ENCODE results near the gene RHOXF1. TPM values are rescaled to one million over a fixed set of nuclear protein-coding genes. Genes with fewer than 3 reads are reported as not detected.
"Not testable (repeated sequence)": the region's sequence is repeated elsewhere in the genome, so short reads cannot be mapped to it uniquely, and the experiment has no call there.

The RHOXF1 gene
- total RNA-seq, 4 donors from 2014 or later, result not detected

DNA sequence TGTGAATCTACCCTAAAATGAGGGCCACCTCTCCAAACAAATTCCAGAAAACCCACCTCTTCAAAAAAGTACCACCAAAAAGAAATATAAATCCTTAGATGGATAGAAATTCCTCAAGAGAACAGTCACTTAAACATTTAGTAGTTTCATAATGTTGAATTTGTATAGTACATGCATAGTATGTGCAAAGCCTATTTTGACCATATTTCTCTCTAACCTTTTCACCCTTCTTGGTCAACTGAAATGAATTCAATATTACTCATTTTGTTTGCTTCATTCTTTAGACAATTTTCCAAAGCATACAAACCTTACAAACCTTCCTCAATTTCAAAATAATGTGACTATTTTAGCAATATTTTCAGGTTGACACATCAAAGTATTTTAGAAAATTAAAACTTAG is 4.1 kb downstream of the RHOXF1 start:
- TF ChIP-seq, protein P1, sequence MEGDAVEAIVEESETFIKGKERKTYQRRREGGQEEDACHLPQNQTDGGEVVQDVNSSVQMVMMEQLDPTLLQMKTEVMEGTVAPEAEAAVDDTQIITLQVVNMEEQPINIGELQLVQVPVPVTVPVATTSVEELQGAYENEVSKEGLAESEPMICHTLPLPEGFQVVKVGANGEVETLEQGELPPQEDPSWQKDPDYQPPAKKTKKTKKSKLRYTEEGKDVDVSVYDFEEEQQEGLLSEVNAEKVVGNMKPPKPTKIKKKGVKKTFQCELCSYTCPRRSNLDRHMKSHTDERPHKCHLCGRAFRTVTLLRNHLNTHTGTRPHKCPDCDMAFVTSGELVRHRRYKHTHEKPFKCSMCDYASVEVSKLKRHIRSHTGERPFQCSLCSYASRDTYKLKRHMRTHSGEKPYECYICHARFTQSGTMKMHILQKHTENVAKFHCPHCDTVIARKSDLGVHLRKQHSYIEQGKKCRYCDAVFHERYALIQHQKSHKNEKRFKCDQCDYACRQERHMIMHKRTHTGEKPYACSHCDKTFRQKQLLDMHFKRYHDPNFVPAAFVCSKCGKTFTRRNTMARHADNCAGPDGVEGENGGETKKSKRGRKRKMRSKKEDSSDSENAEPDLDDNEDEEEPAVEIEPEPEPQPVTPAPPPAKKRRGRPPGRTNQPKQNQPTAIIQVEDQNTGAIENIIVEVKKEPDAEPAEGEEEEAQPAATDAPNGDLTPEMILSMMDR (IDR thresholded peaks at IDR 0.05), result no peak

DNA sequence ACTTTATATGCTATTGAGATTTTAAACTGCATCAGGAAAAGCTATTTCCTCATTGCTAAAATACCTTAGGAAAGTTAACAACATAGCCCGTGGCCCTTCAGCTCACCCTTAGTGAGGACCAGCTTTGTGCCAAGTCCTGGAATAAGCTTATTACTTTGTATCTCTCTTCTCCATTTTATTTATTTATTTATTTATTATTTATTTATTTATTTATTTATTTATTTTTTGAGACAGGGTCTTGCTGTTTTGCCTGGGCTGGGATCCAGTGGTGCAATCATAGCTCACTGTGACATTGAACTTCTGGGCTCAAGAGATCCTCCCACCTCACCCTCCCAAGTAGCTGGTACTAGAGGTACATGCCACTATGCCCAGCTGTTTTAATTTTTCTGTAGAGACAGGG is 6.3 kb downstream of the RHOXF1 start:
- ATAC-seq (ENCODE audit: low FRiP score) (no peak), DNase-seq (ENCODE audit: low spot score) (no peak)
- TF ChIP-seq, protein P1 (IDR thresholded peaks at IDR 0.05), result no peak

More for the DNA sequence above, 4.1 kb downstream of the RHOXF1 start:
- ATAC-seq (ENCODE audit: low FRiP score) (no peak), DNase-seq (ENCODE audit: low spot score) (no peak)

DNA sequence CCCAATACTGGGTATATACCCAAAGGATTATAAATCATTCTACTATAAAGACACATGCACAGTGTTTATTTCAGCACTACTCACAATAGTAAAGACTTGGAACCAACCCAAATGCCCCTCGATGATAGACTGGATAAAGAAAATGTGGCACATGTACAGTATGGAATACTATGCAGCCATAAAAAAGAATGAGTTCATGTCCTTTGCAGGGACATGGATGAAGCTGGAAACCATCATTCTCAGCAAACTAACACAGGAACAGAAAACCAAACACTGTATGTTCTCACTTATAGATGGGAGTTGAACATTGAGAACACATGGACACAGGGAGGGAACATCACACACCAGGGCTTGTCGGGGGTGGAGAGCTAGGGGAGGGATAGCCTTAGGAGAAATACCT is 11.0 kb downstream of the RHOXF1 start:
- DNase-seq (ENCODE audit: low spot score); ATAC-seq (ENCODE audit: low FRiP score): not testable (repeated sequence)

DNA sequence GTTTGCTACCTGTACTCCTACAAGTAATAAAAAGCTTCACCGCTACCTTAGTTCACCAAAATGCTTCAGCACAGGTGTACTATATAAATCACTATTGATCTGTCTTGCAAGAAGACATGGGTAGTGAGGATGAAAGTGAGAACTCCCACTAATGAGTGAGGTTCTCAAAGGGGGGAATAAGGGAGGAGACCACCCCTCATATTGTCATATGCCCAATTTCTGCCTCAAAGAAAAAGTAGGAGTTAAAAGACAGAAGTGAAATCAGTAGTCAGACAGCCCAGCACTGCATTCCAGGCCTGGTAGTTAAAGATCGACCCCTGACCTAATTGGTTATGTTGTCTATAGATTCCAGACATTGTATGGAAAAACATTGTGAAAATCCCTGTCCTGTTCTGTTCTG is 14.7 kb downstream of the RHOXF1 start:
- not testable (repeated sequence) for DNase-seq (ENCODE audit: low spot score); ATAC-seq (ENCODE audit: low FRiP score)

DNA sequence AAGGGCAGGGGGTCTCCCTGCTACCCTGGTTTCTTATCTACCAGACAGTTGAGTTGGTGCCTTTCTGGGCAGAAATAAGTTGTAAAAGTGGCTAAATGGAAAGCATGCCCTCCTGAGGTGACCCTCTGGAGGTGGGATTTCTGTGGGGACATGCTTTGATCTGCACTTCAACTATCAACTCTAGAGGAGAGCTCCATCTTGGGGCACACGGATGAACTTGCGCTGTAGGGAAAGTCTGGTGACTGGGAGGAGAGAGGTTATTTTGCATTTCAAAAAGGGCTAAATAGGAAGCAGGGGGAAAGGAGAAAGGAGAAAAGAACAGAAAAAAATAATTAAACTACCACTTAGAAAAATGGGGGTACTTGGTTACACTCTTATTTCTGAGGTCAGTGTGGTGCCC is 25.5 kb downstream of the RHOXF1 start:
- no peak for DNase-seq (ENCODE audit: low spot score)
- TF ChIP-seq, protein P1 (IDR thresholded peaks at IDR 0.05), result no peak
- no peak for ATAC-seq (ENCODE audit: low FRiP score)

DNA sequence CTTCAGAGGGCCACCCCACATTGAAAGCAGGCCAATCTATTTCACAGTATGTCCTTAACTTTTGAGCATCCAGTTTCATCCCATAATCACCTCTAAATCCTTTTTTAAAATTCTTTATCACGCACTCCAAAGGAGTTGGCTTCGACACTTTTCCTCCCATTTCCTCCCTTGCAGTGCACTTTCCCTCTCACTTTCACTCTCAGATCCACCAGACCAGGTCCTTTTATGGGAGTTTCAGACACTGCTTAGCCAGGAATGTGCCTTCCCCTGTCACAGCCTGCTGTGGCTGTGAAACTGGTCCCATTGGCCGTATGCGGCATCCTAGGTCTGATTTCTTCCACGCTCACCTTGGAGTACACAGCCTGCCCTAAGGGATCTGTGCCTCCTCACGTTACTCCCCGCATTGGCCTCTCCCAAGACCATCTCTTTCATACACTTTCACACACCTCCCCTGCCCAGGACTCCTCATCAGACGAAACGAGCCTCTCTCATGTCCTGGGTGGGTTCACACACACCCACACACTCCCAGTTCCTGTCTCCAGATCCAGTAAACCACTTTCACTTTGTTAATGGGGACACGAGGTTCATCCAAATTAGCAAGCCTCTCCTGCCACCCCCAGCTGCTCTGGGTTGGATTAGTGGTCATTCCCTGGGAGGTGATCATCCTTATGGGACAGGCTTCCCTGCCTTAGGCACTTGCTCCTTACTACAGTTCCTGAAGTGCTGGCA is 28.3 kb downstream of the RHOXF1 start:
- peak; percentile 38 for ATAC-seq (ENCODE audit: low FRiP score)
- TF ChIP-seq, protein P1 (IDR thresholded peaks at IDR 0.05), result no peak
- DNase-seq (ENCODE audit: low spot score), result no peak

DNA sequence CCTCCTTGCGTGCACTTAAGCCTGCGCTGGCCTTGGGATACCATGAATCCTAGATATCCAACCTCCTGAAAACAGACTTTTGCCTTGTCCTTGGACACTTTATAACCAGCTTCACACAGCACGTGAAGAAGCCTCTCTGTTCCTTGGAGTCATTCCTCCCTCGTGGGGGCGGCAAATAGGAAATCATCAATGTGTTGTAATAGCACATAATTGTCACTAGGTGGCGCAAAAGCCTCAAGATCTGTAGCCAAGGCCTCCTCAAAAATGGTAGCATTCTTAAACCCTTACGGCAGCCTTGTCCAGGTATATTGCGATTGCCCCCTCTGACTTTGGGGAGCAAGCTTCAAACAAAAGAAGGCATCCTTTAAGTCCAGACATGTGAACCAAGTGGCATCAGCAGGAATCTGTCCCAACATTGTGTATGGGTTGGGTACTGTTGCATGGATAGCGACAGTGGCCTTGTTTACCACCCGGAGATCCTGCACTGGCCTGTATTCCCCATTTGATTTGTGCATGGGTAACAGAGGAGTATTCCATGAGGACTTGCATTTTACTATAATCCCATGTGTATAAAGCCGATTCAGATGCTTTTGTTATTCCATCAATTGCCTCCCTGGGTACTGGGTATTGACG is 30.0 kb downstream of the RHOXF1 start:
- ATAC-seq (ENCODE audit: low FRiP score), result peak; percentile 64
- not testable (repeated sequence) for DNase-seq (ENCODE audit: low spot score)

DNA sequence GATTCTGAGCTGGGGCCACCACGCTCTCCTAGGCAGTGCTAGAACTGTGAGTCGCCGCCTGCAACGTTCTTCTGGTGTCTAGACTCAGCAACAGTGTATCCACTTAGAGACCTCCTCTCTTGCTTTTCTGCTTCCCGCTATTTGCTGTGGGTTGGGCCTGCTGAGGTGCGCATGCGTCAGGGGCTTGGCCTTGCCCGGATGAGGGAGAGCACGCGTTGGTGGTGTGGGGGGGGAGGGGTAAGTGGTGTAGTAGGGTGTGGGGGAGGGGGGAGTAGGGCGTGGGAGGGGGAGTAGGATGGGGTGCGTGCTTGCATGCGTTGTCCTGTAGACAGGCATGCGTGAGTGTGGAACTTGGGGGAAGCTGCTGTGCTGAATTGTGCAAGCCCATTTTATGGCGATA is 38.1 kb downstream of the RHOXF1 start, which contains the start of gene RHOXF2B:
Gene RHOXF2B, minus strand, starts transcription at position 101 of the 400 bp plus-strand sequence. CDS start 138 bp downstream, outside the sequence.
- DNase-seq (ENCODE audit: low spot score); ATAC-seq (ENCODE audit: low FRiP score): not testable (repeated sequence)

DNA sequence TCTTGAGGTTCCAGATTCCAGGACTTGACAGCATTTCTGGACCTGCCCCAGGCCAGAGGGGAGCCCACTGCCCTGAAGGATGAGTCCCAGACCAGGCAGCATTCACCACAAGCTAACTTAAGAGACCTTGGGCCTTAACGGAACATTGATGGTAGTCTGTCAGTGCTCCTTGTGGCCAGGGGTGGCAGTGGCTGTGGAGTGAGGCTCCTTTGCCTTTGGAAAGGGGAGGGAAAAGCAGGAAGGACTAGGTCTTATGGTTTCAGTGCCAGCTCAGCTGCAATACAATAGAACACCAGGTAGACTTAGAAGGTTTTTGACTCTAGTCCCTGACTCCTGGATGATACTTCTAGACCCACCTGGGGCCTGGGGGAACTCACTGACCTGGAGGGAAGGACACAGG is 49.5 kb downstream of the RHOXF1 start:
- not testable (repeated sequence) for ATAC-seq (ENCODE audit: low FRiP score); DNase-seq (ENCODE audit: low spot score)

Other genes with a start within 250 kb of the RHOXF1 start
- 10 to 100 TPM in 2 of 4 donors, 1 to 10 TPM in 2; 7.1 to 19.7 (median 10.5) TPM for gene RNF113A, start 244.2 kb downstream of the RHOXF1 start, total RNA-seq
- gene NDUFA1, start 244.1 kb downstream of the RHOXF1 start, total RNA-seq, result 10 to 100 TPM; 47.0 to 78.5 (median 56.8) TPM
- gene AKAP14, start 220.0 kb downstream of the RHOXF1 start, total RNA-seq, result not detected
- gene NKAP, start 172.2 kb downstream of the RHOXF1 start, total RNA-seq, result 10 to 100 TPM in 1 of 4 donors, 1 to 10 TPM in 3; 3.1 to 10.7 (median 4.0) TPM
- not detected for gene RHOXF2B, start 38.2 kb downstream of the RHOXF1 start, total RNA-seq
- gene RHOXF2, start 42.7 kb upstream of the RHOXF1 start, total RNA-seq, result not detected
- 10 to 100 TPM; 10.9 to 19.7 (median 11.5) TPM for gene ZBTB33, start 134.9 kb upstream of the RHOXF1 start, total RNA-seq
- gene TMEM255A, start 195.5 kb upstream of the RHOXF1 start, total RNA-seq, result 10 to 100 TPM in 1 of 4 donors, 1 to 10 TPM in 3; 1.1 to 12.0 (median 4.8) TPM
- not detected for gene ATP1B4, start 246.2 kb upstream of the RHOXF1 start, total RNA-seq